Effector CD8-positive, alpha-beta T cell (primary cell): ENCODE results near the gene DHX40.
"Not testable (repeated sequence)": the region's sequence is repeated elsewhere in the genome, so short reads cannot be mapped to it uniquely, and the experiment has no call there.

Experiments used
- DNase-seq: peaks from one replicate; lab custom pipeline; 2025; lab: John Stamatoyannopoulos, UW

DHX40 gene

GRCh38 chr17:59558039-59558438 is 7.4 kb upstream of the DHX40 start:
- no peak for DNase-seq

DNA sequence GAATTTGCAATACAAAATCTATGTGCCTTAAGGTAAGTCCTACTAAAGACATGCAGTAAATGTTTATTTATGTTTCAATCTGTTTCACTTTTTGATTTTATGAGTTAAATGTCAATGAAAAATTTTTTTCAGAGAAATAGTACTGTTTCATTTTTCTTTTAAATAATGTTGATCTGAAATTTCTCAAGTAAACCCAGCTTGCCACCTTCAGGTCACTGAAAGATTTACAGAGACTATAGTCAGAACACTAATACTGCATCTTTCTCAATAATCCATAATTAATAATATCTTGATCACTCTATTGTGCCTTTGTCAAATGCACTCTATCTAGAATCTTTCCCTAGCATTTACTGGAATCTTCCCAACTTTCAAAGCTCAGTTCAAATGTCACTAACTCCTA is 6.5 kb upstream of the DHX40 start:
- DNase-seq = no peak

DNA sequence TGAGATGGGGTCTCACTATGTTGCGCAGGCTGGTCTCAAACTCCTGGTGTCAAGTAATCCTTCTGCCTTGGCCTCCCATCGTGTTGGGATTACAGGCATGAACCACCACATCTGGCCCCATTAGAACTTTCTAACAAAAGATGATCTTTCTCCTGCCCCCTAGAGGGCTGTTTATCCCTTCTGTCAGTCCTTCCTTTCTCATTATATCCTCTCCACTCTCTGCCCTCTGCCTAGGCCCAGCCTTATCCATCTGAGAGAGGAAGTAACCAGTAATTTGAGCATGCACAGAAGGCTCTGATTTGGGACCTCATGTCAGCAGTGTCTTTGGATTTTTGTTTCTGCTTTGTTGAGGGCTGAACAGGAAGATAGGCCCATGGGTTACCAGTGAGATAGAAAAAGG is 4.4 kb upstream of the DHX40 start:
- DNase-seq = no peak

DNA sequence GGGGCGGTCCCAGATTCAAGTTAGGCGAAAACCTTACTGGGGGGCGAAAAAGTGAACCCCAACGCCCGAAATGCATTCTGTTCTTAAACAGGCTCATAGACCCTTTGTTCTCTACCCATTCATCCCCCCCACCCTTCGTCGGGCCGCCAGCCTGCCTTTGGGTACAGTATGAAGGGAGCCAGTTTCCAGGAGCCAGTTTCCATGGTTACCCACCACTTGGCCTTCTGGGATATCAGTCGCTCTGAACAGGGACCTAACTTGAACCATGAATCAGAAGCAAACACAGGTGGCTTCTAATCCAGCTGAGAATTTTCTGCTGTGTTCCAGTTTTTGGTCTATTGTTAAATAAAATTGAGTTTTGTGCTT is 532 bp downstream of the DHX40 start:
- peak; percentile 55 for DNase-seq

DNA sequence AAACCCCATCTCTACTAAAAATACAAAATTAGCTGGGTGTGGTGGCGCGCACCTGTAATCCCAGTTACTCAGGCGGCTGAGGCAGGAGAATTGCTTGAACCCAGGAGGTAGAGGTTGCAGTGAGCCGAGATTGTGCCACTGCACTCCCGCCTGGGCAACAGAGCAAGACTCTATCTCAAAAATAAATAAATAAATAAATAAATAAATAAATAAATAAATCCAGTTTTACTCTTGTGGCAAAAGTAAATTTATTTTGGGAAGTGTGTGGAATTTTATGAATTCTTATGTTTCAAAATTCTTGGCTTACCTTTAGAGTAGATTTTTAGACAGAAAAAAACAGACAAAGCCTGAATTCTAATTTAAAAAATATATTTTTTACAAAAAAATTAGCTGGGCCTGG is 3.7 kb downstream of the DHX40 start:
- not testable (repeated sequence) for DNase-seq

- no peak for DNase-seq
These were observed 7.0 kb downstream of the DHX40 start for GRCh38 chr17:59572301-59572924.

DNA sequence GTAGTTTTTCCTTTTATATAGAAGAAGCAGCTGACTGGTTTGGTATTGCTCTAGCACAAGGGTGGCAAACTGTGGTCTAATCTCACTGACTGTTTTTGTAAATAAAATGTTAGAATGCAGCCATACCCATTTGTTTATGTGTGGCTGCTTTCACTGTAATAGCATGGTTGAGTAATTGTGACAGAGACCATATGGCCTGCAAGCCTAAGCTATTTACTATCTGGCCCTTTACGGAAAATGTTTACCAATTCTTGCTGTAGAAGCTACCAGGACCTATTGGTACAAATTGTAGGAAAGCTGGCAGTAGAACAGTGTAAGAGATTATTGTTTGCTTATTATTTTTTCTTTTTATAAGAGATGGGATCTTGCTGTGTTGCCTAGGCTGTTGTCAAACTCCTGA is 18.8 kb downstream of the DHX40 start:
- not testable (repeated sequence) for DNase-seq

DNA sequence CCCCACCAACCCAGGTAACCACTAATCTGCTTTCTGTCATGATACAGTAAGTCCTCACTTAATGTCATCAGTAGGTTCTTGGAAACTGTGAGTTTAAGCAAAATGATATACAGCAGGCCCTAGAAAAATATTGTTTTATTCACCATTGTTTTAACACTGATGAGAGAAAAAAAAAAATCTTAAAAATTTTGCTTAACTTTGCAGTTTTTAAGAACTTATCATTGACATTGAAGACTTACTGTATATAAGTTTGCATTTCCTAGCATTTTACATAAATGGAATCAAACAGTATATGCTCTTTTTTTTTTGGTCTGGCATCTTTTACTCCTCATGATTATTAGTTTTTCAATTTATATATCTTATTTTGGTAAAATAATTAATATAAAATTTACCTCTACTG is 34.8 kb downstream of the DHX40 start:
- no peak for DNase-seq

DNA sequence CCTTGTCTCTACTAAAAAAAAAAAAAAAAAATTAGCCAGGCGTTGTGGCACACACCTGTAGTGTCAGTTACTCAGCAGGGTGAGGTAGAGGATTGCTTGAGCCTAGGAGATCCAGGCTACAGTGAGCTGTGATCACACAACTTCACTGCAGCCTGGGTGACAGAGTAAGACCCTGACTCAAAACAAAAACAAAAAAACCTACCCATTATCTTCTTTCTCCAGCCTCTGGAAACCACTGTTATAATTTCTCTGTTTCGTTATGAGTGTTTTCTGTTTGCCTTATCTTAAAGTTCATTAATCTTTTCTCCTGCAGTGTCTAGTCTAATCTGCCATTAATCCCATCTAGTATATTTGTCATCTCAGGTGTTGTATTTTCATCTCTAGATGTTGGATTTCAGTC is 35.7 kb downstream of the DHX40 start:
- DNase-seq = no peak

DNA sequence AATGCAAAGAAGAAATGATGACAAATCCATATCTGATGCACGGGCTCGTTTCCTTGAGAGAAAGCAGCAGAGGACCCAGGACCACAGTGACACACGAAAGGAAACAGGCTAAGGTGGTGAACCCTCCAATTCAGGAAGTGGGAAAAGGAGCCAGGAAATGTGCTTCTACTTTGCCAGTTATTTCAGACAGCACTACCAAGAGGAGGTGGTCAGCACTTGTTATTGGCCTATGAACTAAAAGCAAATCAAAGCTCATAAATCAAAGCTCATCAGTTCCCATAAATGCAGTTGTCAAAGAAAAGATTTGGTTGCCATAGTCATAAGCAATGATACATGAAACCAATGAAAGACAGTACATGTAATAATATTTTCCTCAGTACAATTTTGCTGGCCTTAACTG is 41.7 kb downstream of the DHX40 start:
- DNase-seq = no peak

- no peak for DNase-seq
These were observed 42.5 kb downstream of the DHX40 start for GRCh38 chr17:59607817-59608403.

DNA sequence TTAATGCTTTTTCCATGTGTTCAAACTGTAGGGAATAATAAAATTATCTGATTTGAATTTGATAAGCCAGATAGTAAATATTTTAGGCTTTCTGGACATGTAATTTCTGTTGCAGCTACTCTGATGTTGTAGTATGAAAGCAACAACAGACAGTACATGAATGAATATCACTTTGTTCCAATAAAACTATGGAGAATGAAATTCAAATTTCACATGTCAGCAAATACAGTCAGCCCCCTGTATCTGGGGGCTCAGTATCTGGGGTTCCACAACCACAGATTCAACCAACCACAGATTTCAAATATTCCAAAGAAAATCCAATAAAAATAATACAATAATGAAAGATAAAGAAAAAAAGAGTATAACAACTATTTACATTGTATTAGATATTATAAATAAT is 46.1 kb downstream of the DHX40 start:
- no peak for DNase-seq

DNA sequence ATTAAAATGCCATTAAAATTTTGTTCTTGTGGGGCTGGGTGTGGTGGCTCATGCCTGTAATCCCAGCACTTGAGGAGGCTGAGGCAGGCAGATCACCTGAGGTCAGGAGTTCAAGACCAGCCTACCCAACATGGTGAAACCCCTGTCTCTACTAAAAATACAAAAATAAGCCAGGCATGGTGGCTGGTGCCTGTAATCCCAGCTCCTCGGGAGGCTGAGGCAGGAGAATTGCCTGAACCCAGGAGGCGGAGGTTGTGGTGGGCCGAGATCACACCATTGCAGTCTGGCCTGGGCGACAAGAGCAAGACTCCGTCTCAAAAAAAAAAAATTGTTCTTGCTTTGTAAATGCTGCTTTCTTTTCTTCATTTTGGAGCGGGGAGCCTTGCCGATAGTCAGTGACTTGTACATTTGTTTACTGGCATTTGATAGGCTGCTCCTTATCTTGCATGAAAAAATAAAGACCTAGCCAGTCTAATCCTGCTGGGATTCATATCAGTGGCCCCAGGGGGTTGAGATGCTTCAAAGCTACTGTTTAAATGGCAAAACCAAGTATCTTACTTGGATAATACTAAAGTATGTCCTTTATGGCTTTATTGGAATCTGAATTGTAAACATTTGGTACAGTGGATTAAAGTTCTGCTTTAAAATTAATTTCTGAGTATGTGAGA is 51.0 kb downstream of the DHX40 start:
- DNase-seq = no peak

- no peak for DNase-seq
These were observed 51.8 kb downstream of the DHX40 start for GRCh38 chr17:59617156-59617732.

- DNase-seq = no peak
These were observed 53.6 kb downstream of the DHX40 start for GRCh38 chr17:59619035-59619297.

DNA sequence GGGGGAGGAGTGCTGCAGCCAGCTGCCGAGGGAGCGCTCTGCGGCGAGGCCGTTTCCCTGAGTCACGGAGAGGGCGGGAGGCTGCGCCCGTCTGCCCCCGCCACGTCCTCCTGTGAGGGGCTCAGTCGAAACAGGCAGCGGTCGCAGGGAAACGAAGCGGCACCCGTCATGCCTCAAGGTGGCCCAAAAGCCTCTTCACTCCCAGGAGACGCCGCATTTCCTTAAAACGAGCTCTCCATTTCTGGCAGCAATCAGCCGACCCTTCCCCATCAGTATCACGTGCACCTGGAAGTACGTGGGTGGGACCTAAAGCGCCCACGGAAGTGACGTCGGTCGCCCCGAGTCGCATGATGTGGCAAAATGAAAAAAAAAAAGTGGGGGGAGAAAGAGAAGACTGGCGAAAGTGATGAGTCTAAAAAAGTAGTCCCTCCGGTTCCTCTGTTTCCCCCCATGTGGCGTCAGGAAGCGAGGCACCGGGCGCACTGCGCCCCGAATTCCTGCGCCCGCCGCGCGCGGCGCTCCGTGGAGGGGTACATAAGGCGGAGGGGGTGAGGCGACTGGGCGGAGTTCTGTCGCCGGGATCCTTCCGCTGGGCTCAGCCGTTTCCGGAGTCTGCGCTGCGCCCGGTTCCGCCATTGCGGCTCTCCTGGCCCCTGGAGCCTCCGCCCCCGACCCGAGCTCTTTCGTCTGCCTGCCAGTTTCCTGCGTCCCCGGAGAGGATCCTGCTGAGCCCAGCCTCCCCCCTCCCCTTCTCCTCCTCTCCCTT is 54.1 kb downstream of the DHX40 start, which contains the start of gene CLTC:
CLTC (plus strand) TSS at position 598 of the 766 bp plus-strand sequence. CDS start 237 bp downstream, outside the sequence.
- peak; percentile 82 for DNase-seq

- no peak for DNase-seq
These were observed 54.6 kb downstream of the DHX40 start for GRCh38 chr17:59620064-59620359.

DNA sequence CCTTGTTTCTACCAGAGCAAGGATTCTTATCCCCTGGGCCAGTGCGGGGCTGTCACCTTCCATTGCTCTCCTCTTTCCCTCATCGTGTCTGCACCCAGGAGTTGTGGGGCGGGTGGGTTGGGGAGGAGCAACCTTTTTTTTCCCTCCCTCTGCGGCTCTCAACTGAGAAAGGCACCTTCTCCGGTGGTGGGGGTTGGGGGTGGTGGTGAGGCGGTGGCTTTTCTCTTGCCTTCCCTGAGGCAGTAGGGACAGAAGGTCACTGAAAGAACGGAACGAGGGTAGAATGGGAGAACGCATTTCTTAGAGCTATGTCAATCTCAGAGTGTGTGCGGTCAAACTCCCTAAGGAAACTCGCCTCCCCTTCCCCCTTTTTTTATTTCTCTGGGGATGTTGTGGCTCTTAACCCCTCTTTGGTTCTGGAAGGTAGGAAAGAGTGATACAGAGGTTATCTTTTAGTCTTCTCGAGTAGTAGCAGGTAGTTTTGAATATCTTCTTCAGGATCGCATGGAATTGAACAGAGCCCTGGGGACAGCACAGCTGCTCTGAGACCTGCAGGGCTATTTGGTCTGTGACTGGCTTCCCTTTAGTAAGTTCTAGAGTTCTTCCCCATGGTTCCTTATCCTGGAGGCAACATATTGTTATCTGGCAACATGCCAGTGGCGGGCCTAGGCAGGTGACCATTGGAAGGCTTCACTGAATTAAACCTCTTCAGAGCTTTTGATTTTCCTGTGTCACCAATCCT is 55.3 kb downstream of the DHX40 start:
- DNase-seq = peak; percentile 23

DNA sequence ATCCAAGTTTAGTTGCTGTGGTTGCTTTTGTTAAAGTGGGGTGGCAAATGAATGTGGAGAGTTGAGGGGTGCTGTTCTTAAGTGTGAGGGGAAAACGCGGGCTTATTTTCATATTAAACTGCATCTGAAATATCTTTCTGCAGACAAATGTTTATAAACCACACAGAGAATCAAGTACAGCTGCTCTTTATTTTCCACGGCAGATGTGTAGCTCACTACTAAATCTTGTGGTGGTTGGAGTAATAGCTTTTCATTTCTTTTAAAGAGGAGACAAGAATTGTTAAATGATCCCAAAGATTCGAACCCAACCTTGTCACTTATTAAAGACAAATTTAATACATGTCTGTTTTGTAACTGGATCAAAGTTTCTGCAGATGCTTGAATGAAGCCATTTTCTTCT is 56.4 kb downstream of the DHX40 start:
- DNase-seq = no peak

- no peak for DNase-seq
These were observed 57.7 kb downstream of the DHX40 start for GRCh38 chr17:59623151-59623550.

DNA sequence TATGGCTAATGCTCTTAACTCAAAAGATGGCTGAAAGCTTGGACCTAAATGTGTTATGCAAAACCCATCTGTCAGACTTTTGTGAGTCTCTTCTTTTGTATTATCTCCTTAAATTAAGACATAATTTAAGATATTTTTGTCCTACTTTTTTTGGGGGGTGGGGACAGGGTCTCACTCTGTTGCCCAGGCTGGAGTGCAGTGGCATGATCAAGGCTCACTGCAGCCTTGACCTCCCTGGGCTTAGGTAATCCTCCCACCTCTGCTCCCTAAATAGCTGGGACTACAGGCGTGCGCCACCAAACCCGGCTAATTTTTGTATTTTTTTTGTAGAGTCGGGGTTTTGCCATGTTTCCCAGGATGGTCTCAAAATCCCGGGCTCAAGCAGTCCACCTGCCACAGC is 61.3 kb downstream of the DHX40 start:
- DNase-seq = no peak

- DNase-seq = no peak
These were observed 61.9 kb downstream of the DHX40 start for GRCh38 chr17:59627274-59627673.
